Measurements from ENCODE around the gene ALKBH1. TPM values are rescaled to one million over a fixed set of nuclear protein-coding genes. Genes with fewer than 3 reads are reported as not detected.

Gene ALKBH1
- total RNA-seq, 1 experiment from 2014 or later = 17.1 TPM

GRCh38 chr14:77657280-77657679, 50.5 kb downstream of the ALKBH1 start:
- Mint-ChIP-seq H3K4me1 (ENCODE audit: low read depth, unreplicated experiment) (peaks cover 14% of the 10 kb centered on the region), H3K27ac (ENCODE audit: unreplicated experiment) (no peak overlapping the region), H3K4me3 (ENCODE audit: unreplicated experiment) (no peak overlapping the region), H3K36me3 (ENCODE audit: insufficient read depth, unreplicated experiment) (no peaks in the 10 kb centered on the region), H3K27me3 (ENCODE audit: insufficient read depth, unreplicated experiment) (no peaks in the 10 kb centered on the region), H3K9me3 (ENCODE audit: unreplicated experiment) (no peaks in the 10 kb centered on the region)
- no peak for DNase-seq
- TF ChIP-seq CTCF (IDR thresholded peaks at IDR 0.05; ENCODE audit: insufficient read depth in 1 of 2, low read depth in 1 of 2, low read length in 1 of 2, severe bottlenecking in 1 of 2, unreplicated experiment in 1 of 2) = no peak
- intact Hi-C loops (cut with micrococcal nuclease; ENCODE audit: unreplicated experiment) = loop anchor here (5.0 kb wide), 2 partner anchors 145 to 940 kb away; partner anchors contain the start of gene ADCK1
- BruUV-seq (replicated peaks) = no TSS peak
- Histone ChIP-seq H3K36me3 (ENCODE audit: control insufficient read depth, insufficient read depth, low read length) (no peaks in the 10 kb centered on the region), H3K4me3 (ENCODE audit: low read depth, low read length) (no peak overlapping the region), H3K27me3 (replicated peaks; ENCODE audit: control insufficient read depth, insufficient read depth, low read length) (no peaks in the 10 kb centered on the region), H3K4me1 (no peaks in the 10 kb centered on the region), H3K9me3 (no peaks in the 10 kb centered on the region)
- CTCF ChIA-PET = no interaction called here
- POLR2A ChIA-PET = interaction anchor here (0.5 kb wide), 1 partner anchor 46 kb away, joined by 4 read pairs; no protein-coding TSS in a partner anchor

GRCh38 chr14:77654001-77654441, 53.8 kb downstream of the ALKBH1 start:
- H3K4me1 ChIP-seq = no peaks in the 10 kb centered on the region
- H3K4me1 Mint-ChIP-seq (ENCODE audit: low read depth, unreplicated experiment) = peaks cover 18% of the 10 kb centered on the region
- TF ChIP-seq CTCF (IDR thresholded peaks at IDR 0.05; ENCODE audit: insufficient read depth in 1 of 2, low read depth in 1 of 2, low read length in 1 of 2, severe bottlenecking in 1 of 2, unreplicated experiment in 1 of 2) = no peak
- no peak overlapping the region for H3K4me3 Mint-ChIP-seq (ENCODE audit: unreplicated experiment)
- no peak for DNase-seq
- no TSS peak for BruUV-seq (replicated peaks)
- no peaks in the 10 kb centered on the region for H3K9me3 Mint-ChIP-seq (ENCODE audit: unreplicated experiment)
- no peaks in the 10 kb centered on the region for H3K9me3 ChIP-seq
- ChIA-PET CTCF (no interaction called here), POLR2A (no interaction called here)
- no peaks in the 10 kb centered on the region for H3K27me3 Mint-ChIP-seq (ENCODE audit: insufficient read depth, unreplicated experiment)
- H3K36me3 Mint-ChIP-seq (ENCODE audit: insufficient read depth, unreplicated experiment) = no peaks in the 10 kb centered on the region
- no peak overlapping the region for H3K4me3 ChIP-seq (ENCODE audit: low read depth, low read length)
- no peaks in the 10 kb centered on the region for H3K36me3 ChIP-seq (ENCODE audit: control insufficient read depth, insufficient read depth, low read length)
- no peaks in the 10 kb centered on the region for H3K27me3 ChIP-seq (replicated peaks; ENCODE audit: control insufficient read depth, insufficient read depth, low read length)
- H3K27ac Mint-ChIP-seq (ENCODE audit: unreplicated experiment) = no peak overlapping the region
- intact Hi-C loops (cut with micrococcal nuclease; ENCODE audit: unreplicated experiment) = no loop called here

- peaks cover 29% of the 10 kb centered on the region for H3K4me1 Mint-ChIP-seq (ENCODE audit: low read depth, unreplicated experiment)
- ChIA-PET CTCF (interaction anchor here (1.0 kb wide), 1 partner anchor 168 kb away, joined by 4 read pairs; no protein-coding TSS in a partner anchor), POLR2A (no interaction called here)
- Histone ChIP-seq H3K36me3 (ENCODE audit: control insufficient read depth, insufficient read depth, low read length) (no peaks in the 10 kb centered on the region), H3K4me1 (peaks cover 28% of the 10 kb centered on the region), H3K9me3 (peaks cover 17% of the 10 kb centered on the region), H3K4me3 (ENCODE audit: low read depth, low read length) (no peak overlapping the region), H3K27me3 (replicated peaks; ENCODE audit: control insufficient read depth, insufficient read depth, low read length) (no peaks in the 10 kb centered on the region)
- H3K27ac Mint-ChIP-seq (ENCODE audit: unreplicated experiment) = no peak overlapping the region
- BruUV-seq (replicated peaks) = no TSS peak
- intact Hi-C loops (cut with micrococcal nuclease; ENCODE audit: unreplicated experiment) = no loop called here
- H3K36me3 Mint-ChIP-seq (ENCODE audit: insufficient read depth, unreplicated experiment) = no peaks in the 10 kb centered on the region
- no peak for DNase-seq
- no peaks in the 10 kb centered on the region for H3K9me3 Mint-ChIP-seq (ENCODE audit: unreplicated experiment)
- no peak for TF ChIP-seq CTCF (IDR thresholded peaks at IDR 0.05; ENCODE audit: insufficient read depth in 1 of 2, low read depth in 1 of 2, low read length in 1 of 2, severe bottlenecking in 1 of 2, unreplicated experiment in 1 of 2)
- no peaks in the 10 kb centered on the region for H3K27me3 Mint-ChIP-seq (ENCODE audit: insufficient read depth, unreplicated experiment)
- no peak overlapping the region for H3K4me3 Mint-ChIP-seq (ENCODE audit: unreplicated experiment)
Observed at GRCh38 chr14:77649326-77649725, 58.5 kb downstream of the ALKBH1 start.
